HG03280 (cell line): ENCODE measurements around the gene FAT1.
"Not testable (repeated sequence)": the region's sequence is repeated elsewhere in the genome, so short reads cannot be mapped to it uniquely, and the experiment has no call there.

ENCODE experiments used
- ATAC-seq: cut with Tn5 transposase; IDR thresholded peaks from one replicate; pipeline ENCODE4 v1.9.1; 2021; ENCODE audit warnings: mild to moderate bottlenecking, moderate library complexity; ENCODE audit not compliant: unreplicated experiment

FAT1 gene, protein sequence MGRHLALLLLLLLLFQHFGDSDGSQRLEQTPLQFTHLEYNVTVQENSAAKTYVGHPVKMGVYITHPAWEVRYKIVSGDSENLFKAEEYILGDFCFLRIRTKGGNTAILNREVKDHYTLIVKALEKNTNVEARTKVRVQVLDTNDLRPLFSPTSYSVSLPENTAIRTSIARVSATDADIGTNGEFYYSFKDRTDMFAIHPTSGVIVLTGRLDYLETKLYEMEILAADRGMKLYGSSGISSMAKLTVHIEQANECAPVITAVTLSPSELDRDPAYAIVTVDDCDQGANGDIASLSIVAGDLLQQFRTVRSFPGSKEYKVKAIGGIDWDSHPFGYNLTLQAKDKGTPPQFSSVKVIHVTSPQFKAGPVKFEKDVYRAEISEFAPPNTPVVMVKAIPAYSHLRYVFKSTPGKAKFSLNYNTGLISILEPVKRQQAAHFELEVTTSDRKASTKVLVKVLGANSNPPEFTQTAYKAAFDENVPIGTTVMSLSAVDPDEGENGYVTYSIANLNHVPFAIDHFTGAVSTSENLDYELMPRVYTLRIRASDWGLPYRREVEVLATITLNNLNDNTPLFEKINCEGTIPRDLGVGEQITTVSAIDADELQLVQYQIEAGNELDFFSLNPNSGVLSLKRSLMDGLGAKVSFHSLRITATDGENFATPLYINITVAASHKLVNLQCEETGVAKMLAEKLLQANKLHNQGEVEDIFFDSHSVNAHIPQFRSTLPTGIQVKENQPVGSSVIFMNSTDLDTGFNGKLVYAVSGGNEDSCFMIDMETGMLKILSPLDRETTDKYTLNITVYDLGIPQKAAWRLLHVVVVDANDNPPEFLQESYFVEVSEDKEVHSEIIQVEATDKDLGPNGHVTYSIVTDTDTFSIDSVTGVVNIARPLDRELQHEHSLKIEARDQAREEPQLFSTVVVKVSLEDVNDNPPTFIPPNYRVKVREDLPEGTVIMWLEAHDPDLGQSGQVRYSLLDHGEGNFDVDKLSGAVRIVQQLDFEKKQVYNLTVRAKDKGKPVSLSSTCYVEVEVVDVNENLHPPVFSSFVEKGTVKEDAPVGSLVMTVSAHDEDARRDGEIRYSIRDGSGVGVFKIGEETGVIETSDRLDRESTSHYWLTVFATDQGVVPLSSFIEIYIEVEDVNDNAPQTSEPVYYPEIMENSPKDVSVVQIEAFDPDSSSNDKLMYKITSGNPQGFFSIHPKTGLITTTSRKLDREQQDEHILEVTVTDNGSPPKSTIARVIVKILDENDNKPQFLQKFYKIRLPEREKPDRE (N-terminal part only)

DNA sequence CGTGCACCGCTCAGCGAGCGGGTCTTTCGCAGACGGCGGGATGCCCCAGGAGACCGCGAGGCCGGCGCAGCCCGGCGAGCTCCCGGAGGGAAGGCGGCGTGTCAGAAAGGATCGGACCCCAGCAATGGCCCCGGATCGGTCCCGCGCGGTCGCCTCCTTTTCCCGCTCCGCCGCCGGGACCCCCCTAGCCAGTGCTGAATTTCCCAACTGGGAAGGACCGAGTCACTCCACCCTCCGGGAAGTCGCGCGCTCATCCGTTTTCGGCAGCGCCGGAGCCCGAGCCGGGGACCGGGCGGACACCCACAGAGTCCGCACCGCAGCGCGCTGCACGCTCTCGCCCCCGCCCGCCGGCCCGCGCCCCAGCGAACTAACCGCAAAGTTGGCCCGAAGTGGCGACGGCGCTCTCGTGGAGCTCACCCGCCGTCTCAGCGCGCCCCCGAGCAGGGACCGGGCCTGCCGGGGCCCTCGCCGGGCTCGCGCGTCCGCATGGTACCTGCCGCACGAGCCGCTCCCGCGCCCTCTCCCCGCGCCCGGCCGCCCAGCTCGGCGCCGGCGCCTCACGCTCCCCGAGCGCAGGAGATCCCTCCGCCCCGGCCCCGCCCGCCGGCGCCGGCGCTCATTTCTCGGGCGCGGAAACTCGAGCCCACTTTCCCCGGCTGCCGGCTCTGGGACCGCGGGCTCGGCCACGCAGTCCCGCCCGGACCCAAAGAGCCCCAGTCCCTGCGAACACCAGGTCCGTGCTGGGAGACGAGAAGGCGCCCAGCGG lies at the start of gene FAT1:
TSS of gene FAT1 (minus strand) at position 565 of the 766 bp plus-strand sequence. CDS start 14,029 bp downstream, outside the sequence.
- ATAC-seq, result no peak

GRCh38 chr4:186772936-186773487 lies 49.4 kb upstream of the FAT1 start:
- no peak for ATAC-seq

- ATAC-seq, result no peak
Measured at GRCh38 chr4:186771624-186772023, 48.0 kb upstream of the FAT1 start.

- ATAC-seq, result no peak
Measured at GRCh38 chr4:186770481-186771175, 47.0 kb upstream of the FAT1 start.

GRCh38 chr4:186767794-186768193 lies 44.1 kb upstream of the FAT1 start:
- ATAC-seq, result no peak

- ATAC-seq, result no peak
Measured at GRCh38 chr4:186765673-186766546, 42.3 kb upstream of the FAT1 start.

DNA sequence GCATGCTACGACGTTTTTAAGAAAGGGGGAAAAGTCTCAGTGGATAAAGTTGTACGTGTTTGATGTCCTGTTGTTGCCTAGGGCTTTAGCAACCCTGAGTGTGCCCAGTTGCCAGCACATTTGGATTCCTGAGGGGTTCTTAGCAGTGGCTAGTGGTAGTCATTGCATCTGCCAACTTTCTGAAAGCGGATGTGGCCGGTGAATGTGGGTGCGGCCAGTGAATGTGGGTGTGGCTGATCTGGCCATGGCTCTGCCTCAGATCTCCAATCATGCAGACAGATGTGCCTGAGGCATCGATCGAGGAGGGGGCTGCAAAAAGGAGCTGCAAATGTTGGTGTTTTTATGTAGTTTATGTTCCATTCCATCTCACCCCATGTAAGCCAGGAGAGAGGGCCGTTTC lies 41.5 kb upstream of the FAT1 start:
- no peak for ATAC-seq

GRCh38 chr4:186764457-186764856 lies 40.8 kb upstream of the FAT1 start:
- ATAC-seq, result no peak

GRCh38 chr4:186762865-186763264 lies 39.2 kb upstream of the FAT1 start:
- no peak for ATAC-seq

- no peak for ATAC-seq
Measured at GRCh38 chr4:186762361-186762760, 38.7 kb upstream of the FAT1 start.

- ATAC-seq, result not testable (repeated sequence)
Measured at GRCh38 chr4:186761956-186762355, 38.3 kb upstream of the FAT1 start.

GRCh38 chr4:186761393-186761792 lies 37.7 kb upstream of the FAT1 start:
- ATAC-seq, result no peak

- ATAC-seq, result no peak
Measured at GRCh38 chr4:186760576-186760975, 36.9 kb upstream of the FAT1 start.

GRCh38 chr4:186759990-186760389 lies 36.3 kb upstream of the FAT1 start:
- no peak for ATAC-seq

- ATAC-seq, result no peak
Measured at GRCh38 chr4:186758929-186759682, 35.5 kb upstream of the FAT1 start.

- no peak for ATAC-seq
Measured at GRCh38 chr4:186757696-186758355, 34.2 kb upstream of the FAT1 start.

DNA sequence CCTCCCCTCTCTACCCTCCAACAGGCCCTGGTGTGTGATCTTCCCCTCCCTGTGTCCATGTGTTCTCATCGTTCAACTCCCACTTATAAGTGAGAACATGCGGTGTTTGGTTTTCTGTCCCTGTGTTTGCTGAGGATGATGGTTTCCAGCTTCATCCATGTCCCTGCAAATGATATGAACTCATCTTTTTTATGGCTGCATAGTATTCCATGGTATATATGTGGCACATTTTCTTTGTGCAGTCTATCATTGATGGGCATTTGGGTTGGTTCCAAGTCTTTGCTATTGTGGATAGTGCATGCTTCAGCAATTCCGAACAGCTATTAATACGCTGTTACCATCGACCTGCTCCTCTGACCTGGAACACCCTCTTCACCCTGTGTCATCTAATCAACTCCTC lies 32.9 kb upstream of the FAT1 start:
- not testable (repeated sequence) for ATAC-seq
